Measurements from ENCODE around the gene ACTBL2. TPM values are rescaled to one million over a fixed set of nuclear protein-coding genes. Genes with fewer than 3 reads are reported as not detected.

Gene ACTBL2
- total RNA-seq, 1 experiment from 2014 or later, result 0.11 TPM

DNA sequence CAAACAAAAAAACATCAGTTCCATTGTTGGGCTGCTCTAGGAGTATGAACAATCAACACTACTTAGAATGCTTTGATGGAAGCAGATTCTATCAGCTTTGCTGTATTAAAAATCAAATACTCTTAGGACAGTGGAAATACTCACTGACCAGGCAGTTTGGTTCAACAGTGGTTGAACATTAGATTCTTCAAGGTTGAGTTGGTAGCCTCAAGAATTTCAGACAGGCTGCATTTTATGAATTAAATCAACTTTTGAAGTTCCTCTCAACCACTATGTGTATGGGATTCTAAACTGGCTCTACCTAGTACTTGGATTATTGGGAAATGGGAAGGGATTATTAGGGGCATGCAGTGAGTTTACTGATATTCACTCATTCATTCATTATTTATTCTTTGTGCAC lies 35.0 kb downstream of the ACTBL2 start:
- POLR2A ChIA-PET (ENCODE audit: unreplicated experiment), result no interaction called here

DNA sequence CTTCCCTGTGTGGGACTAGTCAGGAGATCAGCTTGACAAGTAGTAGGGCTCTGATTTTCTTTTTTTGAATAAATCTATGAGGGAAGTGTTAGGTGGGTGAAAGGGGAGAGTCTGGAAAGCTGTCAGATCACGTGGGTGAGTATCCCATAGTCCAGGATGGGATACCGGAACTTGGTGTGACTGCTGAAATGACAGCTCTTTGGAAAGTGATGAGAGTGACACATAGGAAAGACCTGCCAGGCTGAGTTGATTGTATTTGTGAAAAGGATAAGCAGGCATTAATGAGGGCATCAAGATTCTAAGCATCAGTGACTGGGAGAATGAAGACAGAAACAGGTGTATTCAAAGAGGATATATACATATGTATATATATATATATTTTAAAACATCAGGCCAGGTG lies 35.6 kb downstream of the ACTBL2 start:
- no peaks in the 10 kb centered on the region for H3K36me3 ChIP-seq (ENCODE audit: low read depth, low read length)
- TF ChIP-seq, protein P1, sequence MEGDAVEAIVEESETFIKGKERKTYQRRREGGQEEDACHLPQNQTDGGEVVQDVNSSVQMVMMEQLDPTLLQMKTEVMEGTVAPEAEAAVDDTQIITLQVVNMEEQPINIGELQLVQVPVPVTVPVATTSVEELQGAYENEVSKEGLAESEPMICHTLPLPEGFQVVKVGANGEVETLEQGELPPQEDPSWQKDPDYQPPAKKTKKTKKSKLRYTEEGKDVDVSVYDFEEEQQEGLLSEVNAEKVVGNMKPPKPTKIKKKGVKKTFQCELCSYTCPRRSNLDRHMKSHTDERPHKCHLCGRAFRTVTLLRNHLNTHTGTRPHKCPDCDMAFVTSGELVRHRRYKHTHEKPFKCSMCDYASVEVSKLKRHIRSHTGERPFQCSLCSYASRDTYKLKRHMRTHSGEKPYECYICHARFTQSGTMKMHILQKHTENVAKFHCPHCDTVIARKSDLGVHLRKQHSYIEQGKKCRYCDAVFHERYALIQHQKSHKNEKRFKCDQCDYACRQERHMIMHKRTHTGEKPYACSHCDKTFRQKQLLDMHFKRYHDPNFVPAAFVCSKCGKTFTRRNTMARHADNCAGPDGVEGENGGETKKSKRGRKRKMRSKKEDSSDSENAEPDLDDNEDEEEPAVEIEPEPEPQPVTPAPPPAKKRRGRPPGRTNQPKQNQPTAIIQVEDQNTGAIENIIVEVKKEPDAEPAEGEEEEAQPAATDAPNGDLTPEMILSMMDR (conservative IDR thresholded peaks at IDR 0.05; ENCODE audit: low read depth, low read length), result no peak
- TF ChIP-seq EZH2phosphoT487 (IDR thresholded peaks at IDR 0.05; ENCODE audit: borderline replicate concordance, low read length) (no peak), EZH2 (IDR thresholded peaks at IDR 0.05; ENCODE audit: low read length, unreplicated experiment) (no peak)
- ATAC-seq (no peak), DNase-seq (no peak)
- H3K9ac ChIP-seq (ENCODE audit: low read length), result no peak overlapping the region
- H3K79me2 ChIP-seq (ENCODE audit: low read length), result no peaks in the 10 kb centered on the region
- no peaks in the 10 kb centered on the region for H3F3A ChIP-seq (ENCODE audit: low read length, unreplicated experiment)
- no peaks in the 10 kb centered on the region for H3K9me2 ChIP-seq (replicated peaks; ENCODE audit: low read length)
- no peak overlapping the region for H3K4me3 ChIP-seq (ENCODE audit: low read length)
- intact Hi-C loops (cut with micrococcal nuclease), result no loop called here
- no peaks in the 10 kb centered on the region for H3K9me3 ChIP-seq (ENCODE audit: low read length)
- H2AFZ ChIP-seq (ENCODE audit: low read length), result no peak overlapping the region
- CTCF ChIA-PET, result no interaction called here
- POLR2A ChIA-PET (ENCODE audit: unreplicated experiment), result no interaction called here
- no peak overlapping the region for H3K27ac ChIP-seq (ENCODE audit: low read length)
- BruUV-seq (replicated peaks), result no TSS peak
- no peaks in the 10 kb centered on the region for H3K27me3 ChIP-seq (ENCODE audit: low read length)
- peaks cover under 1% of the 10 kb centered on the region for H3K4me1 ChIP-seq (ENCODE audit: insufficient read depth, low read length)
- no peak overlapping the region for H3K4me2 ChIP-seq (ENCODE audit: low read length)
- H4K20me1 ChIP-seq (ENCODE audit: low read length), result no peaks in the 10 kb centered on the region

More for the DNA sequence above, 35.0 kb downstream of the ACTBL2 start:
- Histone ChIP-seq H3K27me3 (ENCODE audit: low read length) (no peaks in the 10 kb centered on the region), H2AFZ (ENCODE audit: low read length) (no peak overlapping the region), H3F3A (ENCODE audit: low read length, unreplicated experiment) (no peaks in the 10 kb centered on the region), H3K4me3 (ENCODE audit: low read length) (no peak overlapping the region), H4K20me1 (ENCODE audit: low read length) (no peaks in the 10 kb centered on the region), H3K4me2 (ENCODE audit: low read length) (no peak overlapping the region), H3K9ac (ENCODE audit: low read length) (no peak overlapping the region), H3K36me3 (ENCODE audit: low read depth, low read length) (no peaks in the 10 kb centered on the region), H3K79me2 (ENCODE audit: low read length) (no peaks in the 10 kb centered on the region), H3K9me3 (ENCODE audit: low read length) (no peaks in the 10 kb centered on the region), H3K27ac (ENCODE audit: low read length) (no peak overlapping the region), H3K4me1 (ENCODE audit: insufficient read depth, low read length) (no peaks in the 10 kb centered on the region), H3K9me2 (replicated peaks; ENCODE audit: low read length) (no peaks in the 10 kb centered on the region)
- intact Hi-C loops (cut with micrococcal nuclease), result no loop called here
- CTCF ChIA-PET, result no interaction called here
- BruUV-seq (replicated peaks), result no TSS peak
- no peak for ATAC-seq
- DNase-seq, result no peak
- TF ChIP-seq, protein P1 (conservative IDR thresholded peaks at IDR 0.05; ENCODE audit: low read depth, low read length), result no peak
- TF ChIP-seq EZH2phosphoT487 (IDR thresholded peaks at IDR 0.05; ENCODE audit: borderline replicate concordance, low read length) (no peak), EZH2 (IDR thresholded peaks at IDR 0.05; ENCODE audit: low read length, unreplicated experiment) (no peak)

- Histone ChIP-seq H3F3A (ENCODE audit: low read length, unreplicated experiment) (no peaks in the 10 kb centered on the region), H4K20me1 (ENCODE audit: low read length) (no peaks in the 10 kb centered on the region), H3K9ac (ENCODE audit: low read length) (no peak overlapping the region), H3K79me2 (ENCODE audit: low read length) (no peaks in the 10 kb centered on the region), H3K9me2 (replicated peaks; ENCODE audit: low read length) (no peaks in the 10 kb centered on the region), H3K4me2 (ENCODE audit: low read length) (no peak overlapping the region), H3K4me1 (ENCODE audit: insufficient read depth, low read length) (peaks cover 10% of the 10 kb centered on the region), H3K4me3 (ENCODE audit: low read length) (no peak overlapping the region), H3K27ac (ENCODE audit: low read length) (no peak overlapping the region), H2AFZ (ENCODE audit: low read length) (no peak overlapping the region), H3K9me3 (ENCODE audit: low read length) (no peaks in the 10 kb centered on the region), H3K27me3 (ENCODE audit: low read length) (no peaks in the 10 kb centered on the region), H3K36me3 (ENCODE audit: low read depth, low read length) (no peaks in the 10 kb centered on the region)
- POLR2A ChIA-PET (ENCODE audit: unreplicated experiment), result no interaction called here
- BruUV-seq (replicated peaks), result no TSS peak
- no peak for ATAC-seq
- TF ChIP-seq EZH2phosphoT487 (IDR thresholded peaks at IDR 0.05; ENCODE audit: borderline replicate concordance, low read length) (no peak), EZH2 (IDR thresholded peaks at IDR 0.05; ENCODE audit: low read length, unreplicated experiment) (no peak)
- TF ChIP-seq, protein P1 (conservative IDR thresholded peaks at IDR 0.05; ENCODE audit: low read depth, low read length), result no peak
- no peak for DNase-seq
- CTCF ChIA-PET, result no interaction called here
- intact Hi-C loops (cut with micrococcal nuclease), result no loop called here
Measured at GRCh38 chr5:57445705-57446037, 36.9 kb downstream of the ACTBL2 start.

Measured in PC-3 (cell line).